HepG2 (cell line): ENCODE measurements around the gene CNBD2. TPM values are rescaled to one million over a fixed set of nuclear protein-coding genes. Genes with fewer than 3 reads are reported as not detected.

ENCODE experiments used
- ATAC-seq: fragments of 200-7000 bp; cut with Tn5 transposase; 3 replicates; pipeline ENCODE4 v1.9.1; 2020; ENCODE audit warnings: mild to moderate bottlenecking, moderate library complexity
- BruUV-seq: library from RNA; stranded (reverse); fragments of 400-500 nt; replicated peaks from 2 replicates; lab custom pipeline; 2021; lab: Mats Ljungman, UMichigan
- CTCF ChIA-PET: fragments of 300-600 bp; formaldehyde crosslinking; extraction: SDS; loops from one replicate; lab custom pipeline; 2021; ENCODE audit warnings: low total read pairs, inconsistent platforms, low intra/inter-chr PET ratio; lab: Yijun Ruan, JAX
- POLR2A ChIA-PET: fragments of 350-600 bp; sonication (Branson Sonifier 250); formaldehyde crosslinking; loops from one replicate; lab custom pipeline; 2020; ENCODE audit warnings: antibody characterized with exemption, inconsistent platforms; lab: Yijun Ruan, JAX
- DNase-seq: peaks from one replicate; pipeline ENCODE4 v3.0.0-alpha.2; 2015; ENCODE audit warnings: low spot score
- FAIRE-seq: peaks from 3 replicates; lab custom pipeline; 2011; peaks lifted over from hg19 to GRCh38; lab: Jason Lieb, UNC
- H2AFZ ChIP-seq: one replicate; pipeline ENCODE4 v1.6.1; 2011; ENCODE audit warnings: low read length, inconsistent platforms
- H3K27ac ChIP-seq: fragments of 300-600 bp; 3 replicates; pipeline ENCODE4 v1.8.0; 2011; ENCODE audit warnings: mixed run types, mild to moderate bottlenecking, mixed read lengths, low read length, inconsistent platforms; ENCODE audit not compliant: insufficient read depth; ENCODE audit errors: extremely low read length
- H3K27me3 ChIP-seq, 2 experiments: fragments of 200-600 bp in 1 of 2; 2 replicates in 1 of 2; 3 replicates in 1 of 2; pipeline versions ENCODE4 v1.6.0 to v1.8.0; 2011; ENCODE audit warnings: low read length in 2 of 2, mild to moderate bottlenecking in 2 of 2, moderate library complexity in 2 of 2, inconsistent platforms in 1 of 2; ENCODE audit not compliant: insufficient read depth in 2 of 2, control insufficient read depth in 1 of 2
- H3K36me3 ChIP-seq, 2 experiments: fragments of 200-600 bp in 1 of 2; replicated peaks in 1 of 2; 2 replicates in 1 of 2; 3 replicates in 1 of 2; pipeline versions ENCODE4 v1.5.1 to v1.8.0; 2011; ENCODE audit warnings: low read length in 2 of 2, inconsistent platforms in 1 of 2; ENCODE audit not compliant: insufficient read depth in 2 of 2, control insufficient read depth in 1 of 2
- H3K4me1 ChIP-seq: 2 replicates; pipeline ENCODE4 v1.5.1; 2012; ENCODE audit warnings: low read length, inconsistent platforms; ENCODE audit not compliant: insufficient read depth
- H3K4me2 ChIP-seq: 2 replicates; pipeline ENCODE4 v1.6.0; 2011; ENCODE audit warnings: low read depth, low read length, inconsistent platforms
- H3K4me3 ChIP-seq, 3 experiments: fragments of 200-600 bp in 1 of 3; sonication (generic), shearing (Covaris generic) in 1 of 3; replicated peaks in 1 of 3; 2 replicates each; pipeline ENCODE4 v1.5.1; 2011 to 2016; ENCODE audit warnings: low read length in 3 of 3, inconsistent platforms in 2 of 3, low read depth in 2 of 3, mild to moderate bottlenecking in 2 of 3, control low read depth in 1 of 3, mixed read lengths in 1 of 3; ENCODE audit not compliant: insufficient read depth in 1 of 3
- H3K79me2 ChIP-seq: one replicate; pipeline ENCODE4 v1.6.1; 2011; ENCODE audit warnings: low read length, inconsistent platforms; ENCODE audit not compliant: insufficient read depth
- H3K9ac ChIP-seq: 2 replicates; pipeline ENCODE4 v1.6.0; 2011; ENCODE audit warnings: mild to moderate bottlenecking, low read depth, low read length, inconsistent platforms; ENCODE audit not compliant: insufficient read depth
- H3K9me3 ChIP-seq: 2 replicates; pipeline ENCODE4 v1.5.1; 2012; ENCODE audit warnings: mild to moderate bottlenecking, low read length
- H4K20me1 ChIP-seq: 2 replicates; pipeline ENCODE4 v1.6.0; 2011; ENCODE audit warnings: inconsistent platforms, mild to moderate bottlenecking, low read length, moderate library complexity; ENCODE audit not compliant: insufficient read depth
- ARHGAP35 ChIP-seq: sonication (generic); formaldehyde crosslinking; IDR thresholded peaks from 2 replicates; pipeline ENCODE4 v1.9.0; 2022; ENCODE audit warnings: mild to moderate bottlenecking, inconsistent platforms, moderate library complexity, missing genetic modification reagents, borderline replicate concordance
- KLF6 ChIP-seq: IDR thresholded peaks from 2 replicates; pipeline ENCODE4 v1.8.0; 2016; ENCODE audit warnings: missing biosample characterization, missing genetic modification reagents
- MAFF ChIP-seq: IDR thresholded peaks from 2 replicates; pipeline ENCODE4 v1.6.1; 2011; ENCODE audit warnings: low read depth, low read length, improper control_type of control experiment
- MAFK ChIP-seq, 2 experiments: IDR thresholded peaks in 1 of 2; conservative IDR thresholded peaks in 1 of 2; 2 replicates each; pipeline ENCODE4 v1.6.1; 2011; ENCODE audit warnings: improper control_type of control experiment in 2 of 2, low read length in 2 of 2
- NFIB ChIP-seq: sonication (generic); formaldehyde crosslinking; IDR thresholded peaks from 2 replicates; pipeline ENCODE4 v1.9.0; 2021; ENCODE audit warnings: missing genetic modification reagents, mild to moderate bottlenecking, borderline replicate concordance
- RFX5 ChIP-seq: IDR thresholded peaks from 2 replicates; pipeline ENCODE4 v1.6.1; 2011; ENCODE audit warnings: low read depth, low read length, improper control_type of control experiment
- RFXANK ChIP-seq: IDR thresholded peaks from 2 replicates; pipeline ENCODE4 v1.6.1; 2016
- ZNF550 ChIP-seq: sonication (generic); formaldehyde crosslinking; IDR thresholded peaks from 2 replicates; pipeline ENCODE4 v1.4.0; 2020; ENCODE audit warnings: mild to moderate bottlenecking, missing genetic modification reagents, borderline replicate concordance
- WGBS: methylation state at CpG from one replicate; pipeline ENCODE4 v1.1.6; 2017; ENCODE audit warnings: low lambda C conversion rate; 5-methylcytosine and 5-hydroxymethylcytosine counted together
- in situ Hi-C: cut with HindIII; loops from 2 replicates; pipeline ENCODE4 v1.10.0; 2017; ENCODE audit warnings: low pct_unique_long_range_greater_than_20kb; ENCODE audit not compliant: extremely low pct_ligation_motif_present
- intact Hi-C: fragments of 100-400 bp; cut with micrococcal nuclease; formaldehyde crosslinking; loops from one replicate; pipeline ENCODE4 v1.10.0; 2022; ENCODE audit not compliant: unreplicated experiment
- polyA plus RNA-seq, 8 experiments: library from polyadenylated mRNA; depleted of rRNA in 3 of 8; stranded (reverse) in 7 of 8; unstranded in 1 of 8; fragments of >200 nt; fragmentation: Illumina TruSeq in 4 of 8; extraction: Trizol in 4 of 8; gene quantifications; 2 replicates each; pipeline versions ENCODE4 v1.2.1 to v1.2.3, GENCODE V29; 2011 to 2016; ENCODE audit warnings: low read depth in 4 of 8, missing spikeins in 1 of 8, mixed read lengths in 1 of 8; ENCODE audit not compliant: insufficient read depth in 1 of 8
- total RNA-seq, 5 experiments: library from RNA; depleted of rRNA; stranded (reverse); fragments of >200 nt; fragmentation: Illumina TruSeq; extraction: Trizol; gene quantifications; 2 replicates each; pipeline ENCODE4 v1.2.3, GENCODE V29; 2016; ENCODE audit warnings: low read depth in 1 of 5
- TF ChIP-seq, protein P1 (sequence below): sonication (generic); formaldehyde crosslinking; IDR thresholded peaks from 2 replicates; pipeline ENCODE4 v1.5.0; 2020; ENCODE audit warnings: missing genetic modification reagents

CNBD2 gene
- total and polyA plus RNA-seq, 2 of the 13 experiments (the other 11 are each of a cell fraction or from before 2014, with no cell fraction given) = 12.4 to 22.8 TPM

DNA sequence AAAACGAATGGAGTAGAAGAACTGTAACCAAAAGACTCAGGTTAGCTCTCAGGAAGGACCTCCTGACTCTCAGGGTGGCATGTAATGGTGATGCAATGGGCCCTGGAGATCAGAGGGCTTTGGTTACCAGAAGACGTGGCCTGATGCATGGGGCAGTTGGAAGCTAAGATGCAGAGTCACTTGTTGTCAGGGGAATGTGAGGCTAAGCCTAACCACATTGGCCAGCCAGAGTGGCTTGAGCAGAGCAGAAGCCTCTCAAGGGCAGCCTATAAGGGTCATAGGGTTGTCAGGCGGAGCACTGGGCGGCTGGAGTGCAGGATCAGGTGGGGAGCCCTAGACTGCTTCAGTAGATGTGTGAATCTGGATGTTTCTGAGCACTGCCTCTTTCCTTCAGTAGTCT lies 5.9 kb downstream of the CNBD2 start:
- CTCF ChIA-PET = no interaction called here
- H3K36me3 ChIP-seq = no peaks in the 10 kb centered on the region
- H3K27ac ChIP-seq = no peak overlapping the region
- no TSS peak for BruUV-seq
- ATAC-seq (peak; percentile 29; the same call in 2 of the 3 replicates), FAIRE-seq (no peak), DNase-seq (no peak)
- H3K79me2 ChIP-seq = no peaks in the 10 kb centered on the region
- no peaks in the 10 kb centered on the region for H4K20me1 ChIP-seq
- intact Hi-C loops (no loop called here), in situ Hi-C loops (no loop called here)
- no peak overlapping the region for H3K4me3 ChIP-seq
- no peak overlapping the region for H3K9ac ChIP-seq
- H2AFZ ChIP-seq = no peak overlapping the region
- no peak overlapping the region for H3K4me2 ChIP-seq
- WGBS = 24% methylated on average over 4 of the region's 4 CpGs
- H3K27me3 ChIP-seq = peaks cover 2 to 24% of the 10 kb centered on the region in 2 experiments; a peak in 2 of 5 replicates
- POLR2A ChIA-PET = no interaction called here
- H3K9me3 ChIP-seq = peaks cover 6% of the 10 kb centered on the region; the same call in 1 of the 2 replicates
- TF ChIP-seq RFXANK (CRISPR knock-in tag) (0 out of 2 replicates have a peak, but pooled peaks have one; percentile 58), RFX5 (peak; percentile 96), NFIB (CRISPR knock-in tag) (peak; percentile 14; the same call in 1 of the 2 replicates), ZNF550 (CRISPR knock-in tag) (no peak)
- H3K4me1 ChIP-seq = no peaks in the 10 kb centered on the region

DNA sequence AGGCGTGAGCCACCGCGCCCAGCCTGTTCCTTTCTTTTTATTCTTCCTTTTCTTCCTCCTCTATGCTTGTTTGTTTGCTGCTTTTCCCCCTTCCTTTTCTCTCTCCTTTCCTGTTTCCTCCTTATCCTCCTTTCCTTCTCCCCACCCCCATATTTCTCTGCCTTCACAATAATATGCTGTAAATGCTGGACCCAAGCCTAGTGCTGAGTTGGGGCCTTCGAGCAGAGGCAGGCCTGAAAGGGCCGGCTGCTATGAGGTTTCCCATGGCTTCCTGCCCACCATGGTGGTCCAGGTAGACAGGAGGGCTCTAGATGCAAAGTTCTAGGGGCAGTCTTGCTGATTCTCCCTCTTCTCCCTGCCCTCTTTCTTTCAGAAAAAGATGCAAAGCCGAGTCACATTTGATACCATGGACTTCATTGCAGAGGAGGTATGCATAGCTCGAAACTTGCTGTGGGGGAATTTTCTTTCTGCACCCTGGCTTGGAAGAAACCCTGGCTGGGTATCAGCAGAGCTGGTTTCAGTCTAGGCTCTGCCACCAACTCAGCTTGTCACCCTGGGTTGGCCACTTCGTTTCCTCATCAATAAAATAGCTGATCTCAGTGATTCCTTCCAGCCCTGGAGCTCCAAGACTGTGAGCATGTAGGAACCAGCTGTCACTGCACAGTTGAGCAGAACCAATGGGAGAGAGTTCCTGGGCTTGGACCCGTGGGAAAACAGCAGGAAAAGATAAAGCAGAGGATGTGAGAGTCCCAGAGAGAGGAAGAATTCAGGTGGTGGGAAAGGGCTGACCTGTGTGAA lies 7.4 kb downstream of the CNBD2 start:
- CTCF ChIA-PET = no interaction called here
- no peak overlapping the region for H3K9ac ChIP-seq
- no peaks in the 10 kb centered on the region for H3K36me3 ChIP-seq
- BruUV-seq = no TSS peak
- no peak overlapping the region for H3K4me3 ChIP-seq
- H4K20me1 ChIP-seq = no peaks in the 10 kb centered on the region
- no peak overlapping the region for H3K4me2 ChIP-seq
- intact Hi-C loops = no loop called here
- peaks cover 6 to 39% of the 10 kb centered on the region in 2 experiments for H3K27me3 ChIP-seq
- H3K27ac ChIP-seq = no peak overlapping the region
- H3K4me1 ChIP-seq = no peaks in the 10 kb centered on the region
- POLR2A ChIA-PET = interaction anchor here (1.5 kb wide), 1 partner anchor 21 kb away, joined by 7 read pairs; the partner anchor contains the start of gene SCAND1
- WGBS = 30% methylated on average over 9 of the region's 9 CpGs
- FAIRE-seq (no peak), DNase-seq (no peak), ATAC-seq (no peak)
- peaks cover 6% of the 10 kb centered on the region; the same call in 1 of the 2 replicates for H3K9me3 ChIP-seq
- H3K79me2 ChIP-seq = no peaks in the 10 kb centered on the region
- no peak overlapping the region for H2AFZ ChIP-seq
- peak; percentile 29; the same call in 1 of the 2 replicates for TF ChIP-seq MAFF
- TF ChIP-seq MAFK (conservative IDR thresholded peaks at IDR 0.05 in 1 of 2, IDR thresholded peaks at IDR 0.05 in 1 of 2; ENCODE audit: low read length in 2 of 2) = peak; percentile 48 to 51; a peak in 2 of 4 replicates
- no peak for TF ChIP-seq KLF6 (CRISPR knock-in tag)
- TF ChIP-seq, protein P1, sequence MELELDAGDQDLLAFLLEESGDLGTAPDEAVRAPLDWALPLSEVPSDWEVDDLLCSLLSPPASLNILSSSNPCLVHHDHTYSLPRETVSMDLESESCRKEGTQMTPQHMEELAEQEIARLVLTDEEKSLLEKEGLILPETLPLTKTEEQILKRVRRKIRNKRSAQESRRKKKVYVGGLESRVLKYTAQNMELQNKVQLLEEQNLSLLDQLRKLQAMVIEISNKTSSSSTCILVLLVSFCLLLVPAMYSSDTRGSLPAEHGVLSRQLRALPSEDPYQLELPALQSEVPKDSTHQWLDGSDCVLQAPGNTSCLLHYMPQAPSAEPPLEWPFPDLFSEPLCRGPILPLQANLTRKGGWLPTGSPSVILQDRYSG (CRISPR knock-in tag) = no peak
- TF ChIP-seq RFX5 = no peak
- TF ChIP-seq ARHGAP35 (CRISPR knock-in tag) = no peak
- in situ Hi-C loops = no loop called here
